ENCODE data around the gene MRPL39. TPM values are rescaled to one million over a fixed set of nuclear protein-coding genes. Genes with fewer than 3 reads are reported as not detected.

MRPL39 gene
- total and polyA plus RNA-seq, 8 donors: 2.9 to 65.6 (median 31.5) TPM; not detected in 1

DNA sequence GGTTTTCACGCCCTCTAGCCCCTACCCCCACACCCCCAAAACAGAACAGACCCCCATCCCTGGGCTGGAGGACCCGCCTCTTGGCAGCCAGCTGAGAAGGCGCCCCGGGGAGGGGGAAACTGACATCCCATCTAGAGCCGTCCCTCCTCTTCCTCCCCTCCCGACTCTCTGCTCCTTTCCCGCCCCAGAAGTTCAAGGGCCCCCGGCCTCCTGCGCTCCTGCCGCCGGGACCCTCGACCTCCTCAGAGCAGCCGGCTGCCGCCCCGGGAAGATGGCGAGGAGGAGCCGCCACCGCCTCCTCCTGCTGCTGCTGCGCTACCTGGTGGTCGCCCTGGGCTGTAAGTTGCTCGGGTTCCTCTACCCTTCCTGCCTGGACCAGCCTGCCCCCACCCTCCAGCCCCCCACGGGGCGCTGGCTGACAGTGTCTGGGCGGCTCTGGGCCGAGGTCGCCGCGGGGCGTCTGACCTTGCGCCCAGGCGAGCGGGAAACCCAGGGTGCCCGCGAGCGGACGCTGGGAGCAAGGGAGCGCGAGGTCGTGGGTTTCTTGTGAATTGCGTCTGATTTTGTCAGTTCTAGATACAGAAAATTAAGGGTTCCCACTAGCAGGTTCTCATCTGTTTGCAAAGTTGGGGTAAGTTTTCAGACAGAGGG is 32.4 kb upstream of the MRPL39 start:
- DNase-seq: peak in 1 of 2 donors; percentile 80
- no peaks in the 10 kb centered on the region for H3K36me3 ChIP-seq
- intact Hi-C loops (cut with DNase I; ENCODE audit: low total_unique reads): no loop called here
- 0 to 1% (median 1%) methylated on average over 22 to 40 of the region's 40 CpGs for WGBS, 5 donors
- no peaks in the 10 kb centered on the region for H3K9me3 ChIP-seq
- H3K27ac ChIP-seq: peak overlapping the region; percentile 11 to 93 (median 77)
- peaks cover 0 to 31% (median 25%) of the 10 kb centered on the region in 3 donors for H3K27me3 ChIP-seq
- peaks cover 11 to 34% (median 26%) of the 10 kb centered on the region in 4 donors for H3K4me1 ChIP-seq
- peak overlapping the region; percentile 54 to 73 (median 64) for H3K4me3 ChIP-seq
- TF ChIP-seq, protein P1, sequence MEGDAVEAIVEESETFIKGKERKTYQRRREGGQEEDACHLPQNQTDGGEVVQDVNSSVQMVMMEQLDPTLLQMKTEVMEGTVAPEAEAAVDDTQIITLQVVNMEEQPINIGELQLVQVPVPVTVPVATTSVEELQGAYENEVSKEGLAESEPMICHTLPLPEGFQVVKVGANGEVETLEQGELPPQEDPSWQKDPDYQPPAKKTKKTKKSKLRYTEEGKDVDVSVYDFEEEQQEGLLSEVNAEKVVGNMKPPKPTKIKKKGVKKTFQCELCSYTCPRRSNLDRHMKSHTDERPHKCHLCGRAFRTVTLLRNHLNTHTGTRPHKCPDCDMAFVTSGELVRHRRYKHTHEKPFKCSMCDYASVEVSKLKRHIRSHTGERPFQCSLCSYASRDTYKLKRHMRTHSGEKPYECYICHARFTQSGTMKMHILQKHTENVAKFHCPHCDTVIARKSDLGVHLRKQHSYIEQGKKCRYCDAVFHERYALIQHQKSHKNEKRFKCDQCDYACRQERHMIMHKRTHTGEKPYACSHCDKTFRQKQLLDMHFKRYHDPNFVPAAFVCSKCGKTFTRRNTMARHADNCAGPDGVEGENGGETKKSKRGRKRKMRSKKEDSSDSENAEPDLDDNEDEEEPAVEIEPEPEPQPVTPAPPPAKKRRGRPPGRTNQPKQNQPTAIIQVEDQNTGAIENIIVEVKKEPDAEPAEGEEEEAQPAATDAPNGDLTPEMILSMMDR (IDR thresholded peaks at IDR 0.05): no peak
- TF ChIP-seq POLR2AphosphoS5 (IDR thresholded peaks at IDR 0.05) (no peak), POLR2A (IDR thresholded peaks at IDR 0.05) (no peak), EP300 (IDR thresholded peaks at IDR 0.05) (no peak)

DNA sequence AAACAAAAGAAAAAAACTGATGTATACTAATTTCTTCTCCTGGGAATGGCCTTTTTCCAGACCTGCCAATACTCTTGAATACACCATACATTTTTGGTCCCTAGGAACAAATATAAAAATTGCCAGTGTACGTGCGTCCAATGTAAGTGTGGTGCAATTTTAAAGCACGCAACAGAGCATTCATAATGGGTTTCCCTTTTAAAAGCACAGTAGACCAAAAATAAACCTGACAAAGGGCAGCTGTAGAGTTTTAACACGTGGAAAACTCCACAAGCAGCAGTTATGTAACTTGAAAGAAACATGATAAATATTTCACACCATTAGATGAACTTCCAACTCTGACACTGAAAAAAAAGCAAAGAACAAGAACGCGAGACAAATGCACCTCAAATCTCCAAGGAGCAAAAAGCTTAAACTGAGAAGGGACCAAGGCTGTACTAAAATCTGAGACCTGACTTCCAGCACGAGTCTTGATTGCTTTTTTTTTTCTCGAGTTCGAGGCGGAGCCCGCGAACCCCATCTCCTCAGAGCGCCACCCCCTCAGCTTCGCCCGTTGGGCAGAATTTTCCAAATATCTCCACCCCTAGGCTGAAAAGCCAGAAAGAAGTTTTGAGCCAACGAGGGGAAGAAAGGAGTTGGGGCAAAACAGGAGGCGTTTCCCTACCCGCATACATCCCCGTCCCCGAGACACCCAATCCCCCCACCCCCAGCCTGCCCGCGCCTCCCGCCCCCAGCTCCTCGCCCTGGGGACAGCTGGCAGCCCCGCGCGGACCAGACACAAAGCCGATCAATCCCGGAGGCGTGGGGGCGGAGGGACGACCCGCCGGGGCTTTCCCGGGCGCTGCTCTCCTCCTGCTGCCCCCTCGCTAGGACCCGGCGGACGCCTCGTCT is 31.6 kb upstream of the MRPL39 start, which contains the start of gene JAM2:
Gene JAM2 (plus strand): TSS at position 599 of the 891 bp plus-strand sequence. CDS start 564 bp downstream, outside the sequence.
- TF ChIP-seq POLR2AphosphoS5 (IDR thresholded peaks at IDR 0.05): peak in 1 of 3 donors; percentile 41
- TF ChIP-seq, protein P1 (IDR thresholded peaks at IDR 0.05): no peak
- Histone ChIP-seq H3K27me3 (peaks cover 0 to 31% (median 25%) of the 10 kb centered on the region in 3 donors), H3K27ac (peak within 1 kb of the TSS; percentile 11 to 93 (median 77)), H3K36me3 (no peaks in the 10 kb centered on the region), H3K9me3 (no peaks in the 10 kb centered on the region), H3K4me1 (peaks cover 11 to 34% (median 26%) of the 10 kb centered on the region in 4 donors), H3K4me3 (peak within 1 kb of the TSS; percentile 54 to 73 (median 64))
- intact Hi-C loops (cut with DNase I; ENCODE audit: low total_unique reads): no loop called here
- peak in 1 of 2 donors; percentile 80 for DNase-seq
- WGBS, 5 donors: 1 to 3% (median 2%) methylated on average over 28 to 41 of the region's 41 CpGs

DNA sequence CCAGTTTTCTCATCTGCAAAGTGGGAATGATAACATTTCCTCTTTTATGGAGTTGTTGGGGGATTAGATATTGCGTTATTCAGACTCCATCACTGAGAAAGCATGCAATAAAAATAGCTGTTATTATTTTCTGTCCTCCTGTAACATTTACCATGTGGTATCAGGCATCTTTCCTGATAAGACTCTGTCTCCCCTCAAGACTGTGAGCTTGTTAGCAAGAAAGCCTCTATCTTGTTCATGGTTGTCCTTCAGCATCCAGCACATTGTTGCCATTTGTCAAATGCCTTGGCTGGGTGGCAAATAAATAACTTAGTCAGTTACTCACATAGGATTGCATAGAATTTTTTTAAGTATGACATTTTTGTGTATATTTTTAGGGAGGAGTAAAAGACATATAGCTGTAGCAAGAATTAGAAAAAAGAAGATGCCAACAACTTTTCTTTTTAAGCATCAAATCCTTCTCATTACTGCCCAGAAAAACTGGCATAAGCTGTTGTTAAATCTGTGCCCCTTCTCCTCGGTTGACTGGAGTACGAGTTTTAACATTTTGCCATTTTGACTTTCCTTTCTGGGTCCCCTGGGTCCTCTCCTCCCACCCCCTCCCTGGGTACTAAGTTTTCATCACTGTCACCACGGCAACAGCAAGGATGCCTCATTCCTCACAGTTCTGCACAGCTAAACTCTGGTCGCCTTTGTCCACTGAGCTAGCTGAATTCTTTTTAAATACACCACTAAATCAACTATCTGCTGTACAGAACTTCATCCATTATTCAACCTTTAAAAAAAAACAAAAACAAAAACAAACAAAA is 30.8 kb upstream of the MRPL39 start:
- peak in 1 of 2 donors; percentile 41 for DNase-seq
- Histone ChIP-seq H3K27ac (peak overlapping the region in 2 of 5 donors; percentile 74 to 93), H3K9me3 (no peaks in the 10 kb centered on the region), H3K27me3 (peaks cover 0 to 31% (median 25%) of the 10 kb centered on the region in 3 donors), H3K4me3 (no peak overlapping the region), H3K36me3 (no peaks in the 10 kb centered on the region), H3K4me1 (peaks cover 11 to 34% (median 26%) of the 10 kb centered on the region in 4 donors)
- TF ChIP-seq, protein P1 (IDR thresholded peaks at IDR 0.05): no peak
- TF ChIP-seq POLR2AphosphoS5 (IDR thresholded peaks at IDR 0.05) (no peak), EP300 (IDR thresholded peaks at IDR 0.05) (no peak), POLR2A (IDR thresholded peaks at IDR 0.05) (no peak)
- 36 to 58% (median 51%) methylated on average over 5 of the region's 5 CpGs for WGBS, 5 donors
- intact Hi-C loops (cut with DNase I; ENCODE audit: low total_unique reads): no loop called here

DNA sequence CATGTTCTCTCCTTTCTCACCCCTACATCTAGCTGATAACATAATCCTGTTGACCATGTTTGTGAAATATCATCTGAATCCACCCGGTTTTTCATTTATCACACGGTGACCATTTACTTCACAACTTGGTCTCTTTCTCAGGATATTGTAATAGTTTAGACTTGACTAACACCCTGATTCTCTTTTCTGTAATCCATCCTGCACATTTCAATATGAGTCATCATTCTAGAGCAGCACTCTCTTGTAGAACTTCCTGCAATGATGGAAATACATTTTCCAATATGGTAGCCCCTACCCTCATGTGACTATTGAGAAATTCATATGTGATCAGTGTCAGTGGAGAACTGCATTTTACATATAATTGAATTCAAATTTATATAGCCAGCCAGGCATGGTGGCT is 29.4 kb upstream of the MRPL39 start:
- Histone ChIP-seq H3K4me3 (no peak overlapping the region), H3K27ac (no peak overlapping the region), H3K9me3 (no peaks in the 10 kb centered on the region), H3K36me3 (no peaks in the 10 kb centered on the region), H3K4me1 (peaks cover 11 to 34% (median 26%) of the 10 kb centered on the region in 4 donors), H3K27me3 (peaks cover 0 to 31% (median 25%) of the 10 kb centered on the region in 3 donors)
- TF ChIP-seq EP300 (IDR thresholded peaks at IDR 0.05) (no peak), POLR2AphosphoS5 (IDR thresholded peaks at IDR 0.05) (no peak), POLR2A (IDR thresholded peaks at IDR 0.05) (no peak)
- TF ChIP-seq, protein P1 (IDR thresholded peaks at IDR 0.05): no peak
- 66 to 85% (median 75%) methylated on average over 2 of the region's 2 CpGs for WGBS, 5 donors
- no peak for DNase-seq
- intact Hi-C loops (cut with DNase I; ENCODE audit: low total_unique reads): no loop called here
